HCEC 1CT (cell line): ENCODE results near the gene PPP1R14D.

Experiments
- DNase-seq: peaks from one replicate; pipeline ENCODE4 v3.0.0-alpha.2; 2017

The PPP1R14D gene

DNA sequence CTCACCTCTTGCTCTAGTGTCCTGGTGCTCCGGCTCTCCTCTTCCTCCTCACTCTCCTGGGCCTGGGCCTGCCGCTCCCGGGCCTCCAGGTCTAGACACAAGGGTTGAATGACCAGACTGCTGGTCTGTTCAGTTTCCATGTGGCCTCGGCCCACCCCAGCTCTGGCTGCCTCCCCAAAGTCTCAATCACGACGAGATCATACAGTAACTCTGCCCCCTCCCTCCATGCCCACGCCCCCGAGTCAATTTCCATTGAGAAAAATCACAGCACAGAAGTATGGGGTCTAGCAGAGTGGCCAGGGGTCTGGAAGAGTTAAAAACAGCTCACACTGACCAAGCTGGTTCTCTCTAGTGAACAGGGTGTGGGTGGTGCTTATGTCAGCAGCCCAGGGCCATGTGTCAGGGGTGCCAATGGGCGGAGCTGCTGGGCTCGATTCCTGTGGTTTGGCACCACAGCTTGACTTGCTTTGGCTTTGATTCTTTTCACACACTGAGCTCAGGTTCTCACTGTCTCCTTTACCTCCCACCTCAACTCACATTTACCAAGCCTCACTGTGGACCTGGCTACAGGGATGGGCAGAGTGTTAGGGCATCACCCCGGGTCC is 51.9 kb downstream of the PPP1R14D start:
- DNase-seq, result no peak

DNA sequence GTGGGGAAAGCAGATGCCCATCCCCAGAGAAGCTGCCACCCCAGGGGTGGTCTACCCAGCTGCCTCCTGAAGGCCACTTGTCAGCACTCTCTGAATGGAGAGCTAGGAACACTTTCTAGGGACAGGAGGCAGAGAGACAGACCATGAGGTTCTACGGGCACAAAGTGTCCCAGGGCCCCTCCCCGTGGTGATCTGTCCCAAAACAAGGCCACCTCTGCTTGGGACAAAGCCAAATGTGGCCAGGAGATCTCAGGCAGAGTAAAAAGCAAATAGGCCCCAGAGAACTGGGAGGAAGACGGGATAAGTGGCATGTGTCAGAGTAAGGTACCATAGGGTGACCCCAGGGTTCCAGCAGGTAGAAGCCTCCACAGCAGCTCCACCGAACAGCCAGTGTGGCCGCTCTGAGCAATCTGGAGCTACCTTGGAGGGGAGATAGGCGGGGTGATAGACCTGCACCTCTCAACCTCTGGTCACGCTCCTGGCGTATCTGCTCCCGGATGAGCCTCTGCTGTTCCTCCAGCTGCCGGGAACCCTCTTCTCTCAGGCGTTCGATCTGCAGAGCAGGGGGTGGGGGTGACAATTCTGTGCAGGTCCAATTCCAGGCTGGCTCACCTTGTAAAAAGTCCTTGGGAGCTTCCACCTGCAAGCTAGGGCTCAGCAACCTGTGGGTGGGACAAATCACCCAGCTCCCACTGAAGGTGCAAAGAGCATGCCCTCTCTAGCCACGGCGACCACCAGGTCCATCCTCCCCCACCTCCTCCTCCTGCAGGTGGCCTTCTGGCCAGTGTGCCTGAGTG is 52.6 kb downstream of the PPP1R14D start:
- DNase-seq, result no peak

DNA sequence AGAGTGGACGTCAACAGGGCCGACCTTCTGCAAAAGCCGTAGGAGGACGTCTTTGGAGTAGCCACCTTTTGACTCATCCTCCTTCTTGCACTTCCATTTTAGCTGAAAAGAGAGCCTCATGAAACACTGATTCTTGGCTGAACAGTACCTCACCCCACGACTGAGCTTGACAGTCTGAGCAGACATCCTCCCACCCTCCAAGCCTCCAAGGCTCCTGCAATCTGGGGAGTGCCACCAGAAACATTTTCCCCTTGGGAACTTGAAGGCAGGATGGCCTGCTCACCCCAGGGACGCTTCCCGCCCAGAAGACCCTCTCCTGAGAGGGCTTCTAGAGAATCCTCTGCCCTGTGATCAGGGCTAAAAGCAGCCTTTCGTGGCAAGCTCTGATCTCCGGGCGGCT is 53.5 kb downstream of the PPP1R14D start:
- no peak for DNase-seq

DNA sequence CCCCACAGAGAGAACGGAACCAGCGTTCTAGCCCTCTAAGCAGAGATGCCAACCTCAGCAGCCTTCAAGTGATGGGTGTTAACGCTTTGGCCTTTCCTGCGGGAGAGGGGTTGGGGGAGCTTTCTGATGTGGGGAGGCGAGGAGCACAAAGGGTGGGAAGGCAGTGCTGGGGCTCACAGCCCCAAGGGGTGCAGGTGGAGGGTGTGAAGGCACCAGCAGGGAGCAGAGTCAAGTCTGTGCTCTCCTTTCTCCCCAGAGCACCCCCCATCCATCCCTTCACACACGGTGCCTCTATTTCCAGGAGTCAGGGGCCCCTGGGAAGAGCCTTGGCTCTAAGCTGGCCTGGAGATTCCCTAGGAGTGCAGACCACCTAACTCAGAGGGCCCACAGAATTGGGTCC is 54.6 kb downstream of the PPP1R14D start:
- no peak for DNase-seq

DNA sequence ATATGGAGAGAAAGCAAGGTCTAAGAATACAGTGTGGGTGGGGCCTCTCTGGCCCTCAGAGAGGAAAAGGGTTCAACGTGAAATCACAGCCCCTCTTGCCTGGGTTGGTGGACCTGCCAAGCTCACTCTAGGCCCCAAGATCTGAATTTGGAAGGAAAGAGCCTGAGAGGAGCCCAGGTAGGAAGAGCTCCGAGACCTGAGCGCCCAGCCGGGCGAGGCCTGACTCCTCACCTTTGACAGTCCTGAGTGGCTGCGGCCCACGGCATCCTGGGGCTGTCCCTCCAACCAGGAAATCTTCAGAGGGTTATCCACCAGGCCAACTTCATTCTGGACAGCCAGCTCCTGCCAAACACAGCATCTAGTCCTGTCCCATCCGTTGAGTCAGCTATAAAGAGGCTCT is 55.0 kb downstream of the PPP1R14D start:
- DNase-seq, result no peak

DNA sequence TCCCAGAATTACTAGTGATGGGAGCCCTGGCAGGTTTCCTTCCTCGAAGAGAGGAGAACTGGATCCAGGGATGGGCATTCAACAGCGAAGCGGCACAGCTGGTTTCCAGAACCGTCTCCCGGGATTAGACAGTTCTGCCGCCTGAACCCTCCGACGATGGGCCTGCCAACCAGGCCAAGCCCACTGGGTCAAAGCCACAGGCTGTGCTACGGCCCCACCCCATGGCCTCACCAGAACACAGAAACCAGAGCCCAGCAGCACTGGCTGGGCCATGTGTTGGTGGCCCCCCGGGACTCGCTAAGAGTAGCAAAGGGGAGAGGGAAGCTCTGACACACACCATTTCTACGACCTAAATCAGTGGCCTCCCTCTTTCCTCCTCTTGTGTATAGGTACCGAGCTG is 56.5 kb downstream of the PPP1R14D start:
- DNase-seq, result no peak

DNA sequence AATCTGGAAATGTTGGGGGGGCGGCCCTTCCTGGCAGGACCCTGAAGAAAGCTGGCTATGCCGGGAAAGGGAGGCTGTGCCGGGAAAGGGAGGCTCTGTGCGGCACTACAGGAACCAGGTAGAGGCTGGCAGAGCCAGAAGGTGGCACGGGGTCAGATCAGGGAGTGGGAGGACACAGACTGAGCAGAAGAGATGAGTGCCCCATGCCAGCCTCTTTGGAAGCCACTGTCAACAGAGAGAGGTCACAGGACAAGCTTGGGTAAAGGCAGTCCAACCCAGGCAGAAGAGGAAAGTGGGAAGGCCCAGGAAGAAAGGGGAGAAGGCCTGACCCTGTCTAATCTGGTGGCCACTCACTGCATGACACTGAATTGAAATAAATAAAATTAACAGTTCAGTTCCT is 57.3 kb downstream of the PPP1R14D start:
- no peak for DNase-seq

DNA sequence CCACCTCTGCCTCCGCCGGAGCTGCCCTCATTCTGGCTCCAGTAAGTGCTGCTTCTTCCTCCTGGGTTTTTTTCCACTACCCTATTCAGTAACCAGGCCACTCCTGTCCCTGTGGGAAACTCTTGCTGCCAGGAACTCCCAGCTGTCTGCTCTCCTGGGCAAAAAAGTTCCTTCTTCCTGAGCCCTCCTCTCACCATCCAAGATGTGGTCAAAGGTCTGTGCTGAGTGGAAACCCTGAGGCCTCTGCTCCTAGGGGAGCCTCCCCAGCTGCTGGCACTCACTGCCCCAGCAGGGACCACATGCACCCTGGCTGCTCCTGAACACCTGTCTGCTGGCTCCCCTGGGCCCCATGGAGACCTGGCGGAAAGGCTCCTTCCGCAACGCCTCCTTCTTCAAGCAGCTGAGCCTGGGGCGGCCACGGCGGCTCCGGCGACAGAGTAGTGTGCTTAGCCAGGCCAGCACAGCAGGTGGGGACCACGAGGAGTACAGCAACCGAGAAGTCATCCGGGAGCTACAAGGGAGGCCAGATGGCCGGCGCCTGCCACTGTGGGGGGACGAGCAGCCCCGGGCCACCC is 58.3 kb downstream of the PPP1R14D start:
- DNase-seq, result no peak

DNA sequence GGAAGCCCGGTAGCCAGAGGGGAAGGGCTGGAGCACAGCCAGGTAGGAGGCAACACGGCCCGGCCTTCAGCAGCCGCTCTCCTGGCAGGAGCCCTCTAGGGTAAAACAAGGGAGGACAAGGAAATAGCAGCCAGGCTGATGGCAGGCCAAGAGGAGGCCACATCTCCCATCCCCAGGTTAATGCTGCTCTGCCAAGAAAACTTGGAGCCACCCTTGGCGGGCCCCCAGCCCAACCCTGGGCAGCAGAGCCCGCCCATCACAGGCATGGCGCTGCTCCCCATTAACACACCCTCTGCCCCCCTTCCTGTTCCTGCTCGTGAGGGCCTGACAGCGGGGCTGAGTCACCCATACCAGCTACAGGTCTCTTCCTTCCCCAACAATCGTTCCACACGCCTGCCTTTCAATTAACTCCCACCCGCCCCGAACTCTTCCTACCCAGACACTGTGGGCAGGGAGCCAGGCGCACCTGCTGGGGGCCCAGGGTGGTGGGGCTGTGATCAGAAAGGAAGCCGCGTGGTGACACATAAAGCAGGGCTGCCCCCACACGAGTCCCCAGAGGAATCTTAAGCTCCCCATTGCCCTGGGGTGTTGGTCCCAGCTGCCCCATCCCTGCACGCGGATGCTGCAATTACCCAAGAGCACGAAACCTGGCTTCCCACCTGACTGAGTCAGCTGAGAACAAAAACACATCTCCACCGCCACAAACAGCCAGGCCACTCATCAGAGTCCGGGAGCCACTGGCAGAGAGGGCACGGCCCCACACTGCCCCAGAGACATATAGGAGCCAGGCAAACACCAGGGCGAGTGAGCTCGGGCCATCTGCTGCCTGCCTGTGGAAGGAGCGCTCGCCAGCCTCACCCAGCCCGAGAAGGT is 59.0 kb downstream of the PPP1R14D start, which contains the start of gene C15orf62:
Gene C15orf62, plus strand, starts transcription at position 707 of the 873 bp plus-strand sequence. CDS start 516 bp downstream, outside the sequence.
- DNase-seq, result no peak

DNA sequence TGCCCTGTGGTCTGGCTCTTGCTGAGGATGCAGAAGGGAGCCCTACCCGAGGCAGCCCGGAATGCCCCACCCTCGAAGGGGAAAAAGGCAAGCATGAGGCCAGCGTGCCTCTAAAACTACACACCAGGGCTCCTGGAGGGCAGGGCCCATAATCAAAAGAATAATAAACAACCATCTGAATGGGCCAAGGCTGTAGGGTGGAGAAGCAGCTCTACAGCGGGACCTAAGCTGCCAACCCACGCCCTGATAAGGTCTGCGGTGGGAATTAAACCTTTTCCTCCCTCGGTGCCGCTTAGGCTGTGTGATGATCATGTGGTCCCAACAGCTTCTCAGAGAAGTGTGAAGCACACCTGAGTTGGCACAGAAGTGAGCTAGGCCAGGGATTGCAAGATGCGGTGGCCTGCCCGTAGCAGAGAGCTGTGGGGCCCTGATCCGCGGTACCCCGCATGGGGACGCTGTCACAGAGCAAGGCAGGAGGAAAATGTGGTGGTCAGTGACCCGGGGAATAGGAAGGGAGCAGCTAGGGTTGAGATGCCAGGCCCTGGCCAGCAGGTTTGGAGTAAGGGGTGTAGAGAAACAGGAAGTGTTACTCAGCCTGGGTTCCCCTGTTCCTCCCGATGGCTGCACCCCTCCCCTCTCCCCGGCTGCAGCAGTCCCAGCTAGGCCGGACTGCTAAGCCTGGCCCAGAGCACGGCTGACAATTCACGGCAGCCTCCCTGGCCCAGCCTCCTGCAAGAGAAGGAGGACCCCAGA is 59.8 kb downstream of the PPP1R14D start:
- no peak for DNase-seq

DNA sequence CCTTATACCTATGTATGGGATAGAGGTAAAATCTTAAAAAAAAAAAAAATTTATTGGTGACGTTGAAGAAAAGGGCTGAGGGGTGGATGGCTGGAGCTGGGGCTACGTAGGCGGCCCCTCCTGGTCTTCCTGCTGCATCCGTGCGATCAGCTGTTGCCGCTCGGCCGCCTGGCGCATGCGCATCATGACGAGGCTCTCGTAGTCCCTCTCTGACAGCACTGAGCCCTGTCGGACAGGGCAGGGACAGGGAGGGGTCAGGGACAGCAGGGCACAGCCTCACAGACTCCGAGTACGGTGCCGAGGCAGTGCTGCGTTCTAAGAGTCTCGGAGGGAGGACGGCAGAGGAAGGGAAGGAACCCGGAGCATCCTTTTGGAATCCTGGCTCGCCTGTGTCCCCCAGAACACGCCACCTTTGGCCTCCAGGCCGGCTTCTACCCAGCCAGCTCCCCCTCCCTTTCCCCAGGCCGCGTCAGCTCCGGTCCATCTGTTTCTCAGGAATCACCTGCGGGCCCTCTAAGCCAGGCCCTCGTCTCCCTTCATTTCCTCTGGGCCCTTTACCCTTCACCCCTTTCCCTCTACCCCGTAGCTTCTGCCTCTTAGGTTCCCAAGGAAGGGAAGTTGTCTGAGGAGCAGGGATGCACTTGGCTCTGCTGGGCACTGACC is 60.5 kb downstream of the PPP1R14D start:
- DNase-seq, result no peak

DNA sequence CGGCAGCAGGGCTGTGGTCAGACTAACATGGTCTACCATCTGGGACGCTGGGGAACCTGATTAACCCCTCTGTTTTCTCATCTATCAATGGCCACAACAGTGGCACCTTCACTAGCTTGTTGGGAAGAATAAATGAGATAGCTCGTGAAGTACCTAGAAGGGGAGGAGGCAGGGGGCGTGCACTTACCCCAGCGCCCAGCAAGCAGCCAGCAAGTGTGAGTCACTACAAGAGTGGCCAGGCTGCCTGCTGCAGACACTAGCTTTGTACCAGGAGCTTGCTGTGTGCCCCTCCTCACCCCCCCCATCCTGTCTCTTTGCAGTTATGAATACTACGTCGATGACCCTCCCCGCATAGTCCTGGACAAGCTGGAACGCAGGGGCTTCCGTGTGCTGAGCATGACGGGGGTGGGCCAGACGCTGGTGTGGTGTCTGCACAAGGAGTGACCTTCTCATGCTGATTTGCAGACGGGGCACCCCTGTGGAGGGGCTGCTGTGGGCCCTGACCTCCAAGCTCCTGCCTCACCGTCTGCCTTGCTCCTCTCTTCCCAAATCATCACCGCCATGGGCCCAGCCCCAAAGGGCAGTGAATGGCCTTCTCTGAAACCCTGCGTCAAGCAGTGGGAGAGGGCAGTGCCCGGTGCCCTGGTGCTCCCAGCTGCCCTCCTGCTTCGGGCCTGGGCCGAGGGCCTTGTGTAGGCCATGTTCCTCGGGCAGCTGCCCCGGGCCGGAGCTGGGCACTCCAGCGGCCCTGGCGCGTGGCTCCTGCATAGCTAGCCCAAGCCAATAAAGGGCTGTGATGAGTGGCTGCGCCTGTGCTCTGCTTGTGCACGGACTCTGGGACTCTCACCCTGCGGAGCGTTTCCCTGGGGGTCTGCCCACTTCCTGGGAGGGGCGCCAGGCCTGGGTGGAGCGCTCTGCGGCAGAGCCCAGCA is 61.3 kb downstream of the PPP1R14D start:
- DNase-seq, result no peak

DNA sequence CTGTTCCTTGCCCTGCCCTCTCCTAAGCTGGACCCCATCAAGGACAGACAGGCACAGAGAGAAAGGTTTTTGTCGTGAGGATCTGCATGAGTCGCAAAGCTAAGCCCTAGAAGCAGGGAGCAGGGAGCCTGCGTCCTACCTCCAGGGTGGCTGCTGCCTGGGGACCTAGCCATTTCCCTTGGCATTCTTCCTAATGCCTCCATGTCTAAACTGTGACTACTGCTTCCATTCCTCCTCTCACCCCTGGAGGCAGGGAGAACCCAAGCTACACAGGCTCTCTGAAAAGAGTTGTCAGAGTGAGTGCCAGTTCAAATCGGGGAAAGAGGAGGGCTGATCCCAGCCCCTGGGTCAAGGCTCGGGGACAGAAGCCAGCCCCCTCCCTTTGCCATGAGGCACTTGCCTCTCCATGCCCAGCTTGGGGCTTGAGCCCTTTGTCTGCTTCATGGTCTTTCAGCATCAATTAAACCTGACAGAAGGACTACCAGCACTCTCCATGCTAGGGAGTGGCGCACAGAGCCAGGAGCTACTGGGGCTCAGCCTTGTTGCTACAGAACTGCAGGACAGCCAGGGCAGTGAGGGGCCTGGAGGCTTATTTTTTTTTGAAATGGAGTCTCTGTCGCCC is 62.2 kb downstream of the PPP1R14D start:
- DNase-seq, result no peak
